Immature natural killer cell (primary cell): ENCODE measurements around the gene NKRF. TPM values are rescaled to one million over a fixed set of nuclear protein-coding genes. Genes with fewer than 3 reads are reported as not detected.

ENCODE experiments used
- DNase-seq, 3 donors: peaks; one replicate each; pipeline ENCODE4 v3.0.0; 2022; ENCODE audit warnings: mixed read lengths in 1 of 3
- H3K27ac Mint-ChIP-seq, 6 donors: one replicate each; pipeline ENCODE4 v1.8.0; 2020; ENCODE audit warnings: mixed read lengths in 6 of 6, mild to moderate bottlenecking in 5 of 6, inconsistent platforms in 4 of 6, moderate library complexity in 3 of 6
- H3K27me3 Mint-ChIP-seq, 3 donors: one replicate each; pipeline ENCODE4 v1.8.0; 2020 to 2021; ENCODE audit warnings: low read depth in 3 of 3, mild to moderate bottlenecking in 3 of 3, mixed read lengths in 3 of 3, moderate library complexity in 3 of 3, inconsistent platforms in 1 of 3
- H3K36me3 Mint-ChIP-seq, 3 donors: one replicate each; pipeline ENCODE4 v1.8.0; 2020; ENCODE audit warnings: mixed read lengths in 3 of 3, inconsistent platforms in 2 of 3, mild to moderate bottlenecking in 2 of 3
- H3K4me1 Mint-ChIP-seq, 2 donors: one replicate each; pipeline ENCODE4 v1.8.0; 2020; ENCODE audit warnings: inconsistent platforms in 2 of 2, mild to moderate bottlenecking in 2 of 2, mixed read lengths in 2 of 2, moderate library complexity in 1 of 2
- H3K4me3 Mint-ChIP-seq, 5 donors: one replicate each; pipeline ENCODE4 v1.8.0; 2020; ENCODE audit warnings: mild to moderate bottlenecking in 5 of 5, mixed read lengths in 5 of 5, inconsistent platforms in 3 of 5, moderate library complexity in 3 of 5
- H3K9me3 Mint-ChIP-seq, 6 donors: one replicate each; pipeline ENCODE4 v1.8.0; 2020; ENCODE audit warnings: mild to moderate bottlenecking in 6 of 6, mixed read lengths in 6 of 6, inconsistent platforms in 4 of 6, moderate library complexity in 3 of 6
- polyA plus RNA-seq, 3 donors: library from polyadenylated mRNA; unstranded; fragments of 300-500 nt; fragmentation: Illumina TruSeq; gene quantifications; one replicate each; pipeline ENCODE4 v1.2.3, GENCODE V29; 2021

The NKRF gene
- polyA plus RNA-seq, 3 donors from 2014 or later, result 2.4 to 4.2 (median 2.6) TPM

GRCh38 chrX:119539872-119540271 lies 66.4 kb downstream of the NKRF start:
- no peaks in the 10 kb centered on the region for H3K4me1 Mint-ChIP-seq
- H3K9me3 Mint-ChIP-seq, result no peaks in the 10 kb centered on the region
- no peak overlapping the region for H3K27ac Mint-ChIP-seq
- no peak overlapping the region for H3K4me3 Mint-ChIP-seq
- H3K27me3 Mint-ChIP-seq, result peaks cover 0 to 3% (median 2%) of the 10 kb centered on the region in 3 donors
- DNase-seq, result no peak
- H3K36me3 Mint-ChIP-seq, result peaks cover 0 to 5% (median 0%) of the 10 kb centered on the region in 3 donors

Other genes with a start within 250 kb of the NKRF start
- gene SLC25A43, start 207.1 kb downstream of the NKRF start, polyA plus RNA-seq, result 10 to 100 TPM in 2 of 3 donors, 1 to 10 TPM in 1; 6.1 to 12.6 (median 10.7) TPM
- 100 to 1,000 TPM; 277 to 490 (median 364) TPM for gene SLC25A5, start 138.0 kb downstream of the NKRF start, polyA plus RNA-seq
- 10 to 100 TPM in 2 of 3 donors, 1 to 10 TPM in 1; 5.5 to 21.1 (median 11.2) TPM for gene STEEP1, start 41.0 kb downstream of the NKRF start, polyA plus RNA-seq
- gene UBE2A, start 31.9 kb downstream of the NKRF start, polyA plus RNA-seq, result 10 to 100 TPM; 72.8 to 96.1 (median 76.0) TPM
- 100 to 1,000 TPM; 104 to 244 (median 139) TPM for gene SEPTIN6, start 86.7 kb upstream of the NKRF start, polyA plus RNA-seq
- under 1 TPM in 2 of 3 donors, not detected in 1; 0.33 to 0.69 TPM for gene SOWAHD, start 152.2 kb upstream of the NKRF start, polyA plus RNA-seq
- 1,000 to 10,000 TPM; 1,116 to 2,496 (median 1,471) TPM for gene RPL39, start 185.2 kb upstream of the NKRF start, polyA plus RNA-seq
- gene UPF3B, start 246.5 kb upstream of the NKRF start, polyA plus RNA-seq, result 10 to 100 TPM in 1 of 3 donors, 1 to 10 TPM in 2; 2.2 to 13.9 (median 5.9) TPM